HG02610 (cell line): ENCODE measurements around the gene WDR70.
"Not testable (repeated sequence)": the region's sequence is repeated elsewhere in the genome, so short reads cannot be mapped to it uniquely, and the experiment has no call there.

ENCODE experiments used
- ATAC-seq: cut with Tn5 transposase; IDR thresholded peaks from one replicate; pipeline ENCODE4 v1.9.1; 2021; ENCODE audit warnings: mild to moderate bottlenecking, moderate library complexity; ENCODE audit not compliant: unreplicated experiment

Gene WDR70

DNA sequence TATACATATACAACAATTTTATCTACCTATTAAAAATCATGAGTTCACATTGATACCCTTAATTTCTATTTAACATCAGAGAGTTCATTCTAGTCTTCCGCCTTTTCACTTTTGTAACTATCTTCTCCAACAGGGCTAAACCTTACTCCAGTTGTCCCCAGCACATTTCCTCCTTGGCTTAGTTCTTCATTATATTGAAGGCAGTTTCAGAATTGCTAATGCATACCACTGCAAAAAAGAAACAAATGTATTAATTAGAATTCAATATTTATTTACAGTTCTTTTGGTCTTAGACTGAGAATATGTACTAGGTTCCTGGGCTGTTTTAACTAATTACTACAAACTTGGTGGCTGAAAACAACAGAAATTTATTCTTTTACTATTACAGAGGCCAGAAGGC lies 132.5 kb downstream of the WDR70 start:
- ATAC-seq = no peak

DNA sequence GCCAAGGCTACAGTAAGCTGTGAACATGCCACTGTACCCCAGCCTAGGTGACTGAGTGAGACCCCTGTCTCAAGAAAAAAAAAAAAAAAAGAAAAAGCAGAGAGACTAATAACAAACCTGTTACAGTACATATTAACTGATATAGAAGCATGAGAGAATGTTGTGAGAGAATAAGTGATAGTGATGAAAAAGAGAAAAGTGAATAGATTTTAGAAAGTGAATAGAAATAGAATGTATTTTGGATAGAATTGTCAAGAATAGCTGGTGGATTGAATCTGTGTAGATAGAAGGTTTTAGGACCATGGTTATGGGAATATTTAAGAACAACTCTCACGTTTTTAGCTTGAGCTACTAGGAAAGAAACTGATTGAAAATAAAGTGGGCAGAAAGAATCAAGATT lies 135.8 kb downstream of the WDR70 start:
- ATAC-seq = no peak

GRCh38 chr5:37517686-37518085 lies 138.6 kb downstream of the WDR70 start:
- ATAC-seq = no peak

- not testable (repeated sequence) for ATAC-seq
Measured at GRCh38 chr5:37518356-37518755, 139.2 kb downstream of the WDR70 start.

DNA sequence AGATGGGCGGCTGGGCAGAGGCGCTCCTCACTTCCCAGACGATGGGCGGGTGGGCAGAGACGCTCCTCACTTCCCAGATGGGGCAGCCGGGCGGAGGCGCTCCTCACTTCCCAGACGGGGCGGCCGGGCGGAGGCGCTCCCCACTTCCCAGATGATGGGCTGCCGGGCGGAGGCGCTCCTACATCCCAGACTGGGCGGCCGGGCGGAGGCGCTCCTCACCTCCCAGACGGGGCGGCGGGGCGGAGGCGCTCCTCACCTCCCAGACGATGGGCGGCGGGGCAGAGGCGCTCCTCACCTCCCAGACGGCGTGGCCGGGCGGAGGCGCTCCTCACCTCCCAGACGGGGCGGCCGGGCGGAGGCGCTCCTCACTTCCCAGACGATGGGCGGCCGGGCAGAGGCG lies 140.2 kb downstream of the WDR70 start:
- no peak for ATAC-seq

DNA sequence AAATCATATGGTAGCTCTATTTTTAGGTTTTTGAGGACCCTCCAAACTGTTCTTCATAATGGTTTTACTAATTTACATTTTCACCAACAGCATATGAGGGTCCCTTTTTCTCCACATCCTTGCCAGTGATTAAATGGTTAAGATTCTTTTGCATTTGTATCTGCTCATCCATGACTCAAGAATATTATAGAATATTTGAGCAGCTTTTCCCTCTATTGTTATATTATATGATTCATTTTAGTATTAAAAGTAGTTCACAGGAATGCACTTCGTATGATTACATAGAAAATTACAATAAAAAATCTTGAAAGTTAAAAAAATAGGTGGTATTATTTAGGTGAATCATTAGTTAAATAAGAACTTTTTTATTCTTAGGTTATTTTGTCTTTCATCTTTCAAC lies 140.7 kb downstream of the WDR70 start:
- no peak for ATAC-seq

DNA sequence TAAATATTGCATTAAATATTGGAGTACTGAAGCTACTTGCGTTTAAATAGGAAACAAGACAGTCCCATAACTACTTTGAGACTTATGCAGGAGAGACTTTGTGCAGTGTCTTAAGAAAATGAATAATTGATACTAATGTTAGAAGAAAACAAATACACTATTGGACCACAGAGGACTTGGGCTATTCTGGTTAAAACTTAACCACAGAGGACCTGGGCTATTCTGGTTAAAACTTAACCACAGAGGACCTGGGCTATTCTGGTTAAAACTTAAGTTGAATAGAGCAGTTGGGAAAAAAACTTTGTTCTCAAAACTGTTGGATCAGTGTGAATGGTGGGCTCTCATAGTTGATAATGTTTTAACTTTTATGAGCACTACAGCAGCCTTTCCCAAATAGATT lies 141.7 kb downstream of the WDR70 start:
- no peak for ATAC-seq

DNA sequence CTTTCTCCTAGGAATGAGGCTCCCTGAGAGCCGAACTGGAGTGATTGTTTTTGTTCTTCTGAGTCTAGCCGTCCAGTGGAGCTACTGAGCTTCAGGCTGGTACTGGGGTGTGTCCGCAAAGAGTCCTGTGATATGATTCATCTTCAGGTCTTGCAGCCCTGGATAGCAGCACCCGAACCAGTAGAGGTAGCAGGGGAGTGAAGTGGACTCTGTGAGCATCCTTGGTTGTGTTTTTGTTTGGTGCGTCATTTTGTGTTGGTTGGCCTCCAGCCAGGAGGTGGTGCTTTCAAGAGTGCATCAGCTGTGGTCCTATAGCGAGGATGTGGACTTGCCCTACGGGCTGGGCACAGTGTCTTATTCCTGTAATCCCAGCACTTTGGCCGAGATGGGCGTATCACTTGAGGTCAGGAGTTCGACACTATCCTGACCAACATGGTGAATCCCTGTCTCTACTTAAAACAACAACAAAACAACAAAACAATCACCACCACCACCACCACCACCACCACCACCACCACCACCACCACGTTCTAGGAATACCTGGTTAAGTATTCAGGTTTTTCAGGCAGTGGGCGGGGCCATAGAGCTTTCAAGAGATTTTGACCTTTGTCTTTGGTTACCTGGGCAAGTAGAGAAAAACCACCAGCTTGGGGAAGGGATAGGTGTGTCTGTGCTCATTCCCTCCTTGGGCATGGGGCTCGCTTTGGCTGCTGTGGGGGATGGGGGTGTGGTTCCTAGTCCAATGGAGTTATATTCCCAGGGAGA lies 154.0 kb downstream of the WDR70 start:
- ATAC-seq = no peak

GRCh38 chr5:37533851-37534250 lies 154.7 kb downstream of the WDR70 start:
- ATAC-seq = no peak

DNA sequence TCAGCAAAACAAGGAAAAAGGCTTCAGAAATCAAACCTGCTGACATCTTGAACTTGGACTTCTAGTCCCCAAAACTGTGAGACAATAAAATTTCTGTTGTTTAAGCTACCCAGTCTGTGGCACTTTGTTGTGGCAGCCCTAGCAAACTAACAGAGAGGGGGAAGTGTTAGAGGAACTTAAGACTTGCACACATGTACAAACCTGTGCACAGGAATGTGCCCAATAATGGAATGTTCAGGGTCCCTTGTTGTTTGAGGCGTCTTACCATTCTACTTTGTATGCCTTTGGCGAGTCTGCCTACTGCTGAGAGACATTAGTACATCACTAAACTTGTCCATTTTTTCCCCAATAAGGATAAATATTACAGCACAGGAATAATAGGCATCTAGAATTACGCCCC lies 160.3 kb downstream of the WDR70 start:
- no peak for ATAC-seq

DNA sequence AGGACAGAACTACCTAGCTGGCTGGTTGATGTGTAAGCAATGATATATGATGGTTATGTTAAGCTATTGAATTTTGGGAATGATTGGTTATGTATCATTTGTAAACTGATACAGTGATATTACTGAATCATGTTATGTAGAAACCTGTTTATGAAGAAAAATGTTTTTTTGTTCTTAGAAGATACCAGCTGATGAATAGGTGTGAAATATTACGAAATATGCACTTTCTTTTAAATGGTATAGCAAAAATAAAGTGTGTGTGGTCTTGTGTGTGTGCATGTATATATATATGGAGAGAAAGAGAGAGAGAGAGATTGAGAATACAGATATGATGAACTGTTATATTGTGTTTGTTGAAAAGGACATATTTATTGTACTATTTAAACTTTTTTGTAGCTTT lies 164.1 kb downstream of the WDR70 start:
- ATAC-seq = no peak

DNA sequence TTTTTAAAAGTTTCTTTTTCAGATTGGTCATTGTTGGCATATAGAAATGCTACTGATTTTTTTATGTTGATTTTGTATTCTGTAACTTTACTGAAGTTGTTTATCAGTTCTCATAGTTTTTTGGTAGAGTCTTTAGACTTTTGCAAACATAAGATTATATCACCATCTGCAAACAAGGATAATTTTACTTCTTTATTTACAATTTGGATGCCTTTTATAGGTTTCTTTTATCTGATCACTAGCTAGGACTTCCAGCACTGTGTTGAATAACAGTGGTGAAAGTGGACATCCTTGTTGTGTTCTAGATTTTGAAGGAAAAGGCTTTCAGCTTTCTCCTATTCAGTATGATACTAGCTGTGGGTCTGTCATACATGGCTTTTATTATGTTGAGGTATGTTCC lies 170.3 kb downstream of the WDR70 start:
- no peak for ATAC-seq

DNA sequence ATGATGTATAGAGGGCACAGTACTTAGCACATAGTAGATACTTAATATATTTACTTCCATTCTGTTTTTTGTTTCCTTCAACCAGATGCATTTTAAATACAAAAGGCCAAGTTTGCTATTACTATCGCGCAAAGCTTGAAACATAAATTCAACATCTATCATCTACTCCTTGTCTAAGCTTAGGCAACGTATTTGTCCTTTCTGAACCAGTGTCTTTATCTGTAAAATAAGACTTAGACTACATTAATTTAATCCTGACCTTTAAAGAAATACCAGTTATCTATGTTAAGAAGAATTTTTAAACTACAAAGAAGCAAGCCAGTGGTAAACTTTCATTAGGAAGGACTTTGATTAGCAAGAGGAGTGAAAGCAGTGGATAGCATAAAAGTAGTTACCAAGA lies 173.0 kb downstream of the WDR70 start:
- no peak for ATAC-seq

GRCh38 chr5:37552770-37553719 lies 173.9 kb downstream of the WDR70 start:
- no peak for ATAC-seq

GRCh38 chr5:37553720-37554404 lies 174.7 kb downstream of the WDR70 start:
- ATAC-seq = no peak

DNA sequence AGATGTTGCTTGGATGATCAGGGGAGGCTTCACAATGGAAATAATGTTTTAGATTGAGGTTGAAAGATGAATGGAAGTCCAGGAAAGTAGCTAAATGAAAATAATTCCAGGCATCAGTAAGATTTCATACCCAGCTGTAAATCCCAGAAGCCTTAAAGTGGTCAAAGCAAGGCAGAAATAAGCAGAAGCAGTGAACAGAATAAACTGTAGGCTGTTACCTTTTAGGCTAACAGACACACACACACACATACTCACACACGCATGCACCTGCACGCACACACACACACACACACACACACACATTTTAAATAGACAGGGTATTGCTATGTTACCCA lies 175.3 kb downstream of the WDR70 start:
- no peak for ATAC-seq

GRCh38 chr5:37554938-37555337 lies 175.8 kb downstream of the WDR70 start:
- no peak for ATAC-seq

- no peak for ATAC-seq
Measured at GRCh38 chr5:37557734-37558293, 178.7 kb downstream of the WDR70 start.

DNA sequence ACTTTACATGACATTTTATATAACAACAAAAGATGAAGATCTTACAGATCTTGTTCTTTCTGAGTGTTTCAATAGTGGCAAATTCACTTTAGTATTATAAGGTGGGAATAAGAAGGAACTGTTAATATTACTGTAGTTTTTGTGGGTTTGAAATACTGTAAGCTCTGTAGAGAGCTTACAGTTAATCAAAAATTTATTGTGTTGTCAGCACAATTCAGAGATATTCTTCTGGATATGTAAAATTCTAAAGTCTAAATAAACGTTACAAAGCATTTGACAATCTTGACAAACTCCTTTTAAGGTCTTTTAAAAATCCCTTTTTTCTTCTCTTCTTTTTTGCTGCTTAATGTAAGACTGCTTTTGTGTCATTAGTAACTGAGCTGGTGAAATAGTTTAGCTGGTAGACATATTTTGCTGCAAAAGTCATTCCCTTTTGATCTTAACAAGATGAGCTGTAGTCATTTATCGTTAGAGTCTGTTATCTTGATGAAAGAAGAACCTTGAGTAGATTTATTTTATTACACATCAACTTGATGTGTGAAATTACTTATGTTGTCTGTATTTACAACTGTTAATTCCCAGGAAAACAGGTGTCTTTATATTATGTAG lies 186.0 kb downstream of the WDR70 start:
- no peak for ATAC-seq

GRCh38 chr5:37567566-37567965 lies 188.4 kb downstream of the WDR70 start:
- no peak for ATAC-seq
